Measurements from ENCODE around the gene UBAP2L. TPM values are rescaled to one million over a fixed set of nuclear protein-coding genes. Genes with fewer than 3 reads are reported as not detected.
A peak's percentile ranks its signal among the peaks of the same experiment; 100 is the strongest.

Gene UBAP2L
- total RNA-seq, 6 experiments from 2014 or later = 197 to 257 (median 227) TPM

GRCh38 chr1:154207262-154207661 lies 13.5 kb upstream of the UBAP2L start:
- H3K36me3 Mint-ChIP-seq (ENCODE audit: low read depth) = peaks cover 35% of the 10 kb centered on the region
- peaks cover 4% of the 10 kb centered on the region for H3K27me3 Mint-ChIP-seq (ENCODE audit: insufficient read depth)
- H3K4me1 Mint-ChIP-seq (ENCODE audit: low read depth) = peaks cover 17% of the 10 kb centered on the region
- no peak overlapping the region for H3K4me3 Mint-ChIP-seq
- no peak for DNase-seq
- H3K27ac Mint-ChIP-seq = peak overlapping the region; percentile 22
- H3K9me3 Mint-ChIP-seq = no peaks in the 10 kb centered on the region
- TF ChIP-seq CTCF (IDR thresholded peaks at IDR 0.05) = no peak

DNA sequence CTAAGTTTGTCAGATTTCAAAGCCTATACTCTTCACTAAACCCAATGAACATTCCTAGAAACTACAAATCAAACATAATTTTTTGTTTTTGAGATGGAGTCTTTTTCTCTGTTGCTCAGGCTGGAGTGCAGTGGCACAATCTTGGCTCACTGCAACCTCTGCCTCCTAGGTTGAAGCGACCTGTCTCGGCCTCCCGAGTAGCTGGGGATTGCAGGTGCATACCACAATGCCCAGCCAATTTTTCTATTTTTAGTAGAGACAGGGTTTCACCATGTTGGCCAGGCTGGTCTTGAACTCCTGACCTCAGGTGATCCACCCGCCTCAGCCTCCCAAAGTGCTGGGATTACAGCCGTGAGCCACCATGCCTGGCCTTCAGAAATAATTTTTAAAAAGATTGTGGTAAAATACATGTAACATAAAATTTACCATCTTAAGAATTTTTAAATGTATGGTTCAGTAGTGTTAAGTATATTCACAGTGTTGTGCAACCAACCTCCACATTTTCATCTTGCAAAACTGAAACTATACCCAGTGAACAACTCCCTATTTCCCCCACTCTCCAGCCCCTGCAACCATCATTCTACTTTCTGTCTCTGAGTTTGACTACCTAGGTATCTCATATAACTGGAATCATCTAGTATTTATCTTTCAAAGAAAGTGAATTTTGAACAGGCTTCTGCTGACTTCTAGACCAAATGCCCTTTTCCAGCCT lies 11.9 kb upstream of the UBAP2L start:
- Mint-ChIP-seq H3K4me1 (ENCODE audit: low read depth) (peaks cover 25% of the 10 kb centered on the region), H3K27me3 (ENCODE audit: insufficient read depth) (peaks cover 3% of the 10 kb centered on the region)
- no peak for DNase-seq

GRCh38 chr1:154212083-154212482 lies 8.7 kb upstream of the UBAP2L start:
- Mint-ChIP-seq H3K4me1 (ENCODE audit: low read depth) (peaks cover 21% of the 10 kb centered on the region), H3K36me3 (ENCODE audit: low read depth) (peaks cover 34% of the 10 kb centered on the region), H3K9me3 (no peaks in the 10 kb centered on the region), H3K27me3 (ENCODE audit: insufficient read depth) (peaks cover 3% of the 10 kb centered on the region), H3K4me3 (no peak overlapping the region), H3K27ac (no peak overlapping the region; the same call in 1 of the 2 replicates)
- no peak for TF ChIP-seq CTCF (IDR thresholded peaks at IDR 0.05)
- no peak for DNase-seq

More for the DNA sequence above, 11.9 kb upstream of the UBAP2L start:
- Mint-ChIP-seq H3K36me3 (ENCODE audit: low read depth) (peaks cover 40% of the 10 kb centered on the region), H3K9me3 (no peaks in the 10 kb centered on the region), H3K27ac (peak overlapping the region; percentile 2; the same call in 1 of the 2 replicates), H3K4me3 (no peak overlapping the region)
- no peak for TF ChIP-seq CTCF (IDR thresholded peaks at IDR 0.05)

GRCh38 chr1:154213274-154213673 lies 7.5 kb upstream of the UBAP2L start:
- peaks cover 40% of the 10 kb centered on the region for H3K36me3 Mint-ChIP-seq (ENCODE audit: low read depth)
- H3K27ac Mint-ChIP-seq = peak overlapping the region; percentile 33
- DNase-seq = peak; percentile 69

GRCh38 chr1:154218545-154218944 lies 2.2 kb upstream of the UBAP2L start:
- H3K9me3 Mint-ChIP-seq = no peaks in the 10 kb centered on the region; the same call in 1 of the 2 replicates
- H3K27ac Mint-ChIP-seq = peak overlapping the region; percentile 61
- peaks cover 58% of the 10 kb centered on the region for H3K36me3 Mint-ChIP-seq (ENCODE audit: low read depth)
- H3K4me1 Mint-ChIP-seq (ENCODE audit: low read depth) = peaks cover 41% of the 10 kb centered on the region
- no peak for DNase-seq
- no peak for TF ChIP-seq CTCF (IDR thresholded peaks at IDR 0.05)
- H3K27me3 Mint-ChIP-seq (ENCODE audit: insufficient read depth) = peaks cover 3% of the 10 kb centered on the region
- H3K4me3 Mint-ChIP-seq = peak overlapping the region; percentile 96

More at GRCh38 chr1:154213274-154213673, 7.5 kb upstream of the UBAP2L start:
- H3K27me3 Mint-ChIP-seq (ENCODE audit: insufficient read depth) = peaks cover 3% of the 10 kb centered on the region; the same call in 1 of the 2 replicates
- H3K9me3 Mint-ChIP-seq = no peaks in the 10 kb centered on the region
- H3K4me3 Mint-ChIP-seq = no peak overlapping the region
- peaks cover 16% of the 10 kb centered on the region for H3K4me1 Mint-ChIP-seq (ENCODE audit: low read depth)
- TF ChIP-seq CTCF (IDR thresholded peaks at IDR 0.05) = no peak

All from HFFc6 (cell line).